ENCODE measurements around the gene TMOD2. TPM values are rescaled to one million over a fixed set of nuclear protein-coding genes. Genes with fewer than 3 reads are reported as not detected.

TMOD2 gene
- total RNA-seq, 2 donors from 2014 or later: 2.4 to 8.9 TPM

DNA sequence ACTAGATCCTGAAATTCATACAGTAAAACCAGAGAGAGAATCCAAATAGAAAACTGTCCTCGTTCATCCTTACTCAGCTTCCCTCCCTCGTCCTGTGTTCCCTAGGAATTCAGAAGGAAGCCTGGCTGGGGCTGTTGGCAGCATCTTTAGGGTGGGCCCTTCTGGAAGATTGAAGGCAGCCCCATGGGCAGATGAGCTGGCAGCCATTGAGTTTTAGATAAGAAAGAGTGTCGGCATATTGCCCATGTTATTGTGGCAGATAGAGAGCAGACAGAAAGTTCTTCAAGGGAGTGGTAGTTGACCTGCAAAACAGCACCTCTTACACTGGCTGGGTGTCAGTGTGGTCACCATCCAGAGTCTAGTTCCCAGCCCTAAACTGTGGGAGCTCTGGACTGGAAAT is 23.5 kb downstream of the TMOD2 start:
- 90% methylated on average over 3 of the region's 3 CpGs for WGBS
- Histone ChIP-seq H3K4me3 (no peak overlapping the region), H3K27ac (no peak overlapping the region), H3K4me1 (replicated peaks) (no peaks in the 10 kb centered on the region), H3K36me3 (no peaks in the 10 kb centered on the region), H3K9me3 (no peaks in the 10 kb centered on the region), H3K27me3 (replicated peaks; ENCODE audit: insufficient read depth) (no peaks in the 10 kb centered on the region)
- intact Hi-C loops (cut with DNase I): no loop called here
- no peak for TF ChIP-seq POLR2AphosphoS5 (IDR thresholded peaks at IDR 0.05)
- TF ChIP-seq POLR2A (IDR thresholded peaks at IDR 0.05): no peak
- TF ChIP-seq, protein P1, sequence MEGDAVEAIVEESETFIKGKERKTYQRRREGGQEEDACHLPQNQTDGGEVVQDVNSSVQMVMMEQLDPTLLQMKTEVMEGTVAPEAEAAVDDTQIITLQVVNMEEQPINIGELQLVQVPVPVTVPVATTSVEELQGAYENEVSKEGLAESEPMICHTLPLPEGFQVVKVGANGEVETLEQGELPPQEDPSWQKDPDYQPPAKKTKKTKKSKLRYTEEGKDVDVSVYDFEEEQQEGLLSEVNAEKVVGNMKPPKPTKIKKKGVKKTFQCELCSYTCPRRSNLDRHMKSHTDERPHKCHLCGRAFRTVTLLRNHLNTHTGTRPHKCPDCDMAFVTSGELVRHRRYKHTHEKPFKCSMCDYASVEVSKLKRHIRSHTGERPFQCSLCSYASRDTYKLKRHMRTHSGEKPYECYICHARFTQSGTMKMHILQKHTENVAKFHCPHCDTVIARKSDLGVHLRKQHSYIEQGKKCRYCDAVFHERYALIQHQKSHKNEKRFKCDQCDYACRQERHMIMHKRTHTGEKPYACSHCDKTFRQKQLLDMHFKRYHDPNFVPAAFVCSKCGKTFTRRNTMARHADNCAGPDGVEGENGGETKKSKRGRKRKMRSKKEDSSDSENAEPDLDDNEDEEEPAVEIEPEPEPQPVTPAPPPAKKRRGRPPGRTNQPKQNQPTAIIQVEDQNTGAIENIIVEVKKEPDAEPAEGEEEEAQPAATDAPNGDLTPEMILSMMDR (IDR thresholded peaks at IDR 0.05): no peak
- DNase-seq (ENCODE audit: low spot score): no peak

DNA sequence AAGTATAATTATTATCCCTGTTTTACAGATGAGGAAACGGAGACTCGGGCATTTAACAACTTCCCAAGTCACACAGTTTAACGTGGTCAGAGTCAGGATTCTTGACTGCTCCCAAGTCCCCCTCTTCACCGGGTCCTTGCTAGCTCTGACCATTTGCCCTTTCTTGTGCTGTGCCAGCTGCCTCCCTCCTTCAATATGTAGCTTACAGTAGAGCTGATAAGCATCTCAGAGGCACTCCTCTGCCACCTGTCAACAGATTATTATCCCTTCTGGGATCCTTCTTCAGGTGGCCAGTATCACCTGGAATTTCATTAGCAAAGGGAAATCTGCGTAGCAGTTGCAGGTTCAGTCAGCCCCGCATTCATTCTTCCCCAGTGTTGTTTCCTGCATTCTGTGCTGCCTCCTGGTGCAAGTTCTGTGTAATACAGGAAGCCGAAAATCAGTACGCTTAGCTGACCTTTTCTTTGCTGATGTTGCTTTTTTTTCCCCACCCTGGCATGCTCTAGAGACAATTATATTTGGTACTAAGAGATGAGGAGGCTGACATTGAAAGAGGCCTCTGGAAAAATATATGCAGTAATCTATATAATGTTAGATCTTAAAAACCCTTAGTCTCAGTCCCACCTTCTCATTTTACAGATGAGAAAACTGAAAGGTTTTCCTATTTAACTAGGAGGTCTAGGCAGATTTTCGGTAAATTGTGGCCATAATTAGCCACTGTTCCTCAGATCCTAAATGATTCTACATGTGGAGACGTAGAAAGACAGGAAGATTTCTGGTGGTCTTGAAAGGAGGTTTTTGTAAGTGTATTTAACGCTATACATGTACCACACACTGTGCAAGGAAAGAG is 24.8 kb downstream of the TMOD2 start:
- no peak overlapping the region for H3K27ac ChIP-seq
- WGBS: 52% methylated on average over 11 of the region's 11 CpGs
- H3K36me3 ChIP-seq: no peaks in the 10 kb centered on the region
- H3K27me3 ChIP-seq (replicated peaks; ENCODE audit: insufficient read depth): no peaks in the 10 kb centered on the region
- no peak overlapping the region for H3K4me3 ChIP-seq
- H3K9me3 ChIP-seq: no peaks in the 10 kb centered on the region
- DNase-seq (ENCODE audit: low spot score): peak; percentile 19
- no peaks in the 10 kb centered on the region for H3K4me1 ChIP-seq (replicated peaks)
- no peak for TF ChIP-seq POLR2A (IDR thresholded peaks at IDR 0.05)
- TF ChIP-seq, protein P1 (IDR thresholded peaks at IDR 0.05): peak in 3 of 4 experiments; percentile 65 to 77 (median 77)
- intact Hi-C loops (cut with DNase I): loop anchor here (2.0 kb wide), 1 partner anchor 125 kb away; no protein-coding TSS in a partner anchor

DNA sequence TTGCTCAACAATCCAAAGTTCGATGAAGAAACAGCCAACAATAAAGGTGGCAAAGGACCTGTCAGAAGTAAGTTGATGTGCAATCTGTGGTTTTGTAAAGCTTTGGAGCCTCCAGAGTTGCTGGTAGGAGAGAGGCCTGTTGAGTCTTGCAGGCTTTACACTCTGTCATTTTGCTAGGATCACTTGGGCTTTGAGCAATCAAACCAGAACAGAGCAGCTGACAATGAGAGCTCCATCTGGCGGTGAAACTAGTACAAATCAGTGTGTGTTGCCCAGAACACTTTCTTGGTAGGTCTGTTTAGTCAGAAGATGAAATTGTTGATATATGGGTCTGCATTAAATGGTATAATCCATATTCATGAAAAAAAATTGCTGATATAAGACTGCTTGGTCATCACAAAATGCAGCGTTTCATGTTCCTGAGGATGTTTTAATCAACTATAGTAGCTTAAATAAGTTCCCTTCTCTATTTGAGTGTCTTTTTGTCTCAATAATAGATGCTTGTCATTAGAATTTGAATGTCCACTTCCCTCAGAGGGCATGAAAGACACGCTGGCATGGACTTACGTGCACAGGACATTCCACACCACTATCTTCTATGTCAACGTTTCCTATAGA is 25.7 kb downstream of the TMOD2 start:
- Histone ChIP-seq H3K27ac (no peak overlapping the region), H3K4me1 (replicated peaks) (no peaks in the 10 kb centered on the region), H3K4me3 (no peak overlapping the region), H3K27me3 (replicated peaks; ENCODE audit: insufficient read depth) (no peaks in the 10 kb centered on the region), H3K9me3 (no peaks in the 10 kb centered on the region), H3K36me3 (no peaks in the 10 kb centered on the region)
- WGBS: 45% methylated on average over 6 of the region's 6 CpGs
- TF ChIP-seq, protein P1 (IDR thresholded peaks at IDR 0.05): peak; percentile 45 to 76 (median 70)
- TF ChIP-seq POLR2A (IDR thresholded peaks at IDR 0.05) (no peak), POLR2AphosphoS5 (IDR thresholded peaks at IDR 0.05) (peak; percentile 65)
- intact Hi-C loops (cut with DNase I): loop anchor here (2.0 kb wide), 1 partner anchor 126 kb away; no protein-coding TSS in a partner anchor
- peak; percentile 83 for DNase-seq (ENCODE audit: low spot score)

DNA sequence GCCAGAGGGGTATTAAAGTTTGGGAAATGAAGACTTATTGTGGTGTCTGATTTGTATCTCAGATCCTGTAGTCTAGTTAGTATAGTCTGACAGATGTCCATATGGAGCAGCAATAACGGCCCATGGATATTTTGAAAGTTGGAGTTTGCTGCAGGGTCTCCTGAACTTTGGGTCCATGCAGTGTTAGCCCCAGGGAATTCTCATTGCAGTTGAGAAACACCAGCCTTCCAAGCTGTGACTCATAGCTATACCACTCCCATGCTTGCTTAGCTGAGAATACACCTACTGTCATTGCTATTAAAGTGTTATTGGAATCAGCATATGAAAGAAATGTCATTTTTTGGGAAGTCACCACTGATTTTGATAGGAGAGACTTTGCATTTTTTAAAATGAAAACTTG is 29.2 kb downstream of the TMOD2 start:
- TF ChIP-seq POLR2AphosphoS5 (IDR thresholded peaks at IDR 0.05): no peak
- TF ChIP-seq, protein P1 (IDR thresholded peaks at IDR 0.05): no peak
- DNase-seq (ENCODE audit: low spot score): no peak
- no peak overlapping the region for H3K27ac ChIP-seq
- H3K4me3 ChIP-seq: no peak overlapping the region
- intact Hi-C loops (cut with DNase I): no loop called here
- 84% methylated on average over 1 of the region's 1 CpG for WGBS
- no peaks in the 10 kb centered on the region for H3K36me3 ChIP-seq
- no peaks in the 10 kb centered on the region for H3K9me3 ChIP-seq
- no peaks in the 10 kb centered on the region for H3K27me3 ChIP-seq (replicated peaks; ENCODE audit: insufficient read depth)
- H3K4me1 ChIP-seq (replicated peaks): no peaks in the 10 kb centered on the region
